ENCODE data around the gene RLN3. TPM values are rescaled to one million over a fixed set of nuclear protein-coding genes. Genes with fewer than 3 reads are reported as not detected.

Gene RLN3
- total and polyA plus RNA-seq, 9 of the 15 experiments (the other 6 are each of a cell fraction or from before 2014, with no cell fraction given): 0.31 to 1.2 (median 0.71) TPM; not detected in 6

GRCh38 chr19:14072535-14073260 lies 44.8 kb downstream of the RLN3 start, which contains the start of gene MISP3:
Gene MISP3, plus strand, starts transcription at chr19:14072786. Its CDS starts 524 bp downstream, at chr19:14073310.
- intact Hi-C loops (cut with micrococcal nuclease): no loop called here
- Histone ChIP-seq H3K79me2 (ENCODE audit: control insufficient read depth, insufficient read depth, low read length) (peaks cover 19% of the 10 kb centered on the region), H3K9ac (ENCODE audit: insufficient read depth in 1 of 2, low read depth in 2 of 2, low read length in 2 of 2) (peak within 1 kb of the TSS; percentile 69 to 97), H3K9me3 (replicated peaks; ENCODE audit: control insufficient read depth, insufficient read depth, low read depth, low read length) (no peaks in the 10 kb centered on the region), H3K4me2 (ENCODE audit: insufficient read depth, low read length) (peak within 1 kb of the TSS; percentile 82), H3K4me3 (peak within 1 kb of the TSS; percentile 55), H3K27me3 (ENCODE audit: control insufficient read depth in 2 of 2, insufficient read depth in 2 of 2, low read length in 2 of 2) (no peaks in the 10 kb centered on the region), H2AFZ (ENCODE audit: low read depth, low read length) (peak within 1 kb of the TSS; percentile 95), H3K9me1 (ENCODE audit: control insufficient read depth, insufficient read depth, low read length) (no peaks in the 10 kb centered on the region), H3K27ac (ENCODE audit: extremely low read depth, low read depth, low read length) (peak within 1 kb of the TSS; percentile 68), H4K20me1 (replicated peaks; ENCODE audit: control insufficient read depth, insufficient read depth, low read length) (no peaks in the 10 kb centered on the region), H3K36me3 (ENCODE audit: control insufficient read depth, insufficient read depth, low read length) (no peaks in the 10 kb centered on the region), H3K4me1 (replicated peaks in 1 of 2; ENCODE audit: control insufficient read depth in 2 of 2, insufficient read depth in 2 of 2, low read length in 2 of 2) (peaks cover 9 to 48% of the 10 kb centered on the region in 2 experiments; a peak in 4 of 5 replicates)
- BruUV-seq (replicated peaks): no TSS peak
- ChIA-PET POLR2A (interaction anchor here (0.5 kb wide), 2 partner anchors 104 to 444 kb away, joined by 3 to 4 read pairs; no protein-coding TSS in a partner anchor), CTCF (ENCODE audit: low intra/inter-chr PET ratio) (interaction anchor here (0.6 to 3.7 kb wide), 7 partner anchors 17 to 1505 kb away, joined by 3 to 39 read pairs (median 3); no protein-coding TSS in a partner anchor)
- DNase-seq (ENCODE audit: extremely low read depth in 1 of 4, low spot score in 3 of 4) (peak in 3 of 4 experiments; percentile 40 to 68 (median 62)), FAIRE-seq (no peak), ATAC-seq (peak; percentile 43)
- in situ Hi-C loops (cut with MboI): loop anchor here (5.0 to 25.0 kb wide), 2 partner anchors 190 to 485 kb away; no protein-coding TSS in a partner anchor
- 12% methylated on average over 25 of the region's 51 CpGs for WGBS (ENCODE audit: insufficient coverage, low coverage, missing lambda C conversion rate)
- TF ChIP-seq HDAC2 (IDR thresholded peaks at IDR 0.05) (peak; percentile 40; the same call in 1 of the 2 replicates), TFAP4 (CRISPR knock-in tag; IDR thresholded peaks at IDR 0.05; ENCODE audit: borderline replicate concordance) (peak; percentile 22; the same call in 1 of the 2 replicates), MGA (IDR thresholded peaks at IDR 0.05) (peak; percentile 57; the same call in 1 of the 2 replicates)

Data from K562 (cell line).